ENCODE data around the gene PAFAH2. TPM values are rescaled to one million over a fixed set of nuclear protein-coding genes. Genes with fewer than 3 reads are reported as not detected.

PAFAH2 gene
- total and polyA plus RNA-seq, 2 of the 13 experiments (the other 11 are each of a cell fraction or from before 2014, with no cell fraction given), result 6.9 to 9.4 TPM

- H3K36me3 ChIP-seq (replicated peaks in 1 of 2; ENCODE audit: control insufficient read depth in 1 of 2, insufficient read depth in 2 of 2, low read length in 2 of 2), result no peaks in the 10 kb centered on the region
- no TSS peak for BruUV-seq (replicated peaks)
- no peak for ATAC-seq
- H3K27ac ChIP-seq (ENCODE audit: extremely low read length, insufficient read depth, low read length), result no peak overlapping the region
- ChIA-PET POLR2A (no interaction called here), CTCF (ENCODE audit: low intra/inter-chr PET ratio, low total read pairs) (no interaction called here)
- intact Hi-C loops (cut with micrococcal nuclease; ENCODE audit: unreplicated experiment), result no loop called here
- H3K4me2 ChIP-seq (ENCODE audit: low read depth, low read length), result no peak overlapping the region
- H3K9me3 ChIP-seq (ENCODE audit: low read length), result no peaks in the 10 kb centered on the region
- no peak for FAIRE-seq
- DNase-seq (ENCODE audit: low spot score), result no peak
- in situ Hi-C loops (cut with HindIII; ENCODE audit: extremely low pct_ligation_motif_present, low pct_unique_long_range_greater_than_20kb), result no loop called here
- no peaks in the 10 kb centered on the region for H4K20me1 ChIP-seq (ENCODE audit: insufficient read depth, low read length)
- H2AFZ ChIP-seq (ENCODE audit: low read length), result no peak overlapping the region
- H3K9ac ChIP-seq (ENCODE audit: insufficient read depth, low read depth, low read length), result no peak overlapping the region
- H3K4me3 ChIP-seq (replicated peaks in 1 of 3; ENCODE audit: insufficient read depth in 1 of 3, low read depth in 2 of 3, low read length in 3 of 3), result no peak overlapping the region
- peaks cover 77% of the 10 kb centered on the region for H3K4me1 ChIP-seq (ENCODE audit: insufficient read depth, low read length)
- H3K27me3 ChIP-seq (ENCODE audit: control insufficient read depth in 1 of 2, insufficient read depth in 2 of 2, low read length in 2 of 2), result peaks cover 8 to 20% of the 10 kb centered on the region in 2 experiments
- H3K79me2 ChIP-seq (ENCODE audit: insufficient read depth, low read length), result no peaks in the 10 kb centered on the region
- WGBS (ENCODE audit: low lambda C conversion rate), result 5% methylated on average over 3 of the region's 6 CpGs
- TF ChIP-seq ARNTL (CRISPR knock-in tag; IDR thresholded peaks at IDR 0.05) (no peak), SMARCC2 (IDR thresholded peaks at IDR 0.05) (no peak), MED8 (CRISPR knock-in tag; IDR thresholded peaks at IDR 0.05; ENCODE audit: insufficient replicate concordance) (no peak), PAXIP1 (CRISPR knock-in tag; conservative IDR thresholded peaks at IDR 0.05) (no peak), HDAC6 (IDR thresholded peaks at IDR 0.05; ENCODE audit: low read depth, low read length) (no peak), GABPA (IDR thresholded peaks at IDR 0.05; ENCODE audit: low read depth, low read length) (peak; percentile 7; the same call in 1 of the 2 replicates), GABPA (CRISPR knock-in tag; IDR thresholded peaks at IDR 0.05; ENCODE audit: low read depth) (no peak), ZNF280B (CRISPR knock-in tag; IDR thresholded peaks at IDR 0.05; ENCODE audit: borderline replicate concordance) (0 out of 2 replicates have a peak, but pooled peaks have one; percentile 41), HES4 (CRISPR knock-in tag; IDR thresholded peaks at IDR 0.05; ENCODE audit: borderline replicate concordance) (no peak), ZBTB49 (CRISPR knock-in tag; IDR thresholded peaks at IDR 0.05; ENCODE audit: borderline replicate concordance) (no peak), DMTF1 (CRISPR knock-in tag; IDR thresholded peaks at IDR 0.05) (no peak), HOXA5 (CRISPR knock-in tag; IDR thresholded peaks at IDR 0.05) (no peak), HNRNPLL (IDR thresholded peaks at IDR 0.05; ENCODE audit: low read depth, low read length, poor library complexity, severe bottlenecking) (no peak)
Observed at GRCh38 chr1:26016953-26017545, 19.2 kb upstream of the PAFAH2 start.
